SW480 (cell line): ENCODE data around the gene OR10H4.
"Not testable (repeated sequence)": the region's sequence is repeated elsewhere in the genome, so short reads cannot be mapped to it uniquely, and the experiment has no call there.

Experiments used
- DNase-seq: peaks from one replicate; pipeline ENCODE4 v3.0.0-alpha.2; 2016; ENCODE audit warnings: low spot score

Gene OR10H4

DNA sequence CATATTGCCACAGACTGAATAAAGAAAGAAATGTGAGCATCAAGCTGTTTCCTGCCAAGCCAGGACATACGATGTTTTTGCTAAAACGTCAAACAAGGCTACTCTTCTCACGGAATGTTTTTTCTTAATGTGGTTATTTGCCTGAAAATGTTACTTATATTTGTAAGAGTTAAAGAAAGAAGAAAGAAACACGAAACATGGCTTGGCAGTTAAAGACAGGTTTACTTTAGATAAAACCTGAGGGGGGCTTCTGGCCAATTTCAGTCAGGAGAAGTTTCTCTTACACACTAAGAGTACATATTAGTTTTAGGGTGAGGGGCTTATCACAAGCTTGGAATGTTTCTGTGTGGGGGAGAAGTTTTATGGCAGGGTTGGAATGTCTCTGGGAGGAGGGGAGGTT lies 4.4 kb upstream of the OR10H4 start:
- DNase-seq = no peak

DNA sequence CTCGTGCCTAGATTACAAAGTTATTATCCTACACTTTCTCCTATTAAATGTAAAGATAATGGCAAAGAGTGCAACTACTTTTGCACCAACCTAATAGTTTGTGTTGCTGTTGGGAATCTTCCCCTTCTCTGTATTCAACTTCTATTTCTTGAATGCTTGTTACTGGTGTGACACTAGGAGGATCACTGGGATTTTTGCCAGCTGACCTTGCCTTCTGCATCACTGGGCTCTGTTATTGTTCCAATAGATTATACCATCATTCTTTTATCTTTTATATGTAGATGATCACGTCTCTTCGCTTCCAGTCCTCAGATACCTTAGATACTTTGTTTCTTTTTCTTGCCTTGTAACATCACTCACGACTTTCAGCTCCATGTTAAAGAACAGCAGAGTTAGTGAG lies 3.5 kb upstream of the OR10H4 start:
- no peak for DNase-seq

DNA sequence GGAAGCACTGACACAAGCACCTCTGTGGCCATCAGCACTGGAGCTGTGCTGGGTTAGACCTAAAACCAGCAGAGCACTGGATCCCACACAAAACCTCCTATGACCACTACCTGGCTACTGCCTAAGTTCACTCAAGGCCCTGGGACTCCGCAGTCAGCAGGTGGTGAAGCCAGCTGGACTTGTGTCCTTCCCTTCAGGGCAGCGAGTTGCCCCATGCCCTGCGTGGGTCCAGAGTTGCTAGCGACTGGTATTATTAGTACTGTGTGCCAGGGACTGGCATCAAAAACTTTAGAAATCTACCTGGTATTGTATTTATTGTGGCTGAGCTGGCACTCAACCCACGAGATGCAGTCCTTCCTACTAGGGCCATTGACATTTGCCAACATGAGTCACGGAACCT lies 6.0 kb downstream of the OR10H4 start:
- no peak for DNase-seq

DNA sequence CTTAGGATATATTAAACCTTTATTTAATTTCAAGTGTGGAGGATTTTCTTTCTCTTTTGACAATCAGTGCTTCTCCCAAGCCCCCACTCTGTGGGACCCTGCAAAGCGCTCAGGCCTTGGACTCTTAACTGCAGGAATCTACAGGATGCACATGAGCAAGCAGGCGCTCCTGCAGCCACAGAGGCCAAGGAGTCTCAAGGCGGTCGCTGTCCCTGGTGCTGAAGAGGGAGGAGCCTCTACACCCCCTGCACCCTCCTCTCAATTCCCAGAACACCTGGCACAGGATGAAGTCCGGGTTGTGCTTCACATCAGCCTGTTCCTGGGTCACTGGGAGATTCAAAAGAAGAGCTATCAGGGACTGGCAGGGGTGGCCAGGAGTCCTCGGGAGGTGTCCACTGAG lies 13.5 kb downstream of the OR10H4 start:
- DNase-seq = no peak

DNA sequence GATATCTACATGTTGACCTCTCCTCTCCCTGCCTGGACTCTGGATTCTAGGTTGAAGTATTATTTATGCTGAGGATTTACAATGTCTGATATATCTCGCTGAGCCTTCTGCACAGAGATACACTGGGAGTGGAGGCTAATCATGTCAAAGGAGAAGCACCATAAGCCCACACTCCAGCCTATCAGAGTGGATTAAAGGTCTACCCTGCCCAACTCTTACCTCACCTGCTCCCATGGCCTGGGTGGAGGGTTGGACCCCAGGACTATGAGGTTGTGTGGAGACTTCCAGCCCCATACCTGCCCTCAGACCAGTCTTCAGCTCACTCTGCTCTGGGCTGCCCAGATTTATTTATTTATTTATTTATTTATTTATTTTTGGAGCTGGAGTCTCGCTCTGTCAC lies 15.4 kb downstream of the OR10H4 start:
- no peak for DNase-seq

DNA sequence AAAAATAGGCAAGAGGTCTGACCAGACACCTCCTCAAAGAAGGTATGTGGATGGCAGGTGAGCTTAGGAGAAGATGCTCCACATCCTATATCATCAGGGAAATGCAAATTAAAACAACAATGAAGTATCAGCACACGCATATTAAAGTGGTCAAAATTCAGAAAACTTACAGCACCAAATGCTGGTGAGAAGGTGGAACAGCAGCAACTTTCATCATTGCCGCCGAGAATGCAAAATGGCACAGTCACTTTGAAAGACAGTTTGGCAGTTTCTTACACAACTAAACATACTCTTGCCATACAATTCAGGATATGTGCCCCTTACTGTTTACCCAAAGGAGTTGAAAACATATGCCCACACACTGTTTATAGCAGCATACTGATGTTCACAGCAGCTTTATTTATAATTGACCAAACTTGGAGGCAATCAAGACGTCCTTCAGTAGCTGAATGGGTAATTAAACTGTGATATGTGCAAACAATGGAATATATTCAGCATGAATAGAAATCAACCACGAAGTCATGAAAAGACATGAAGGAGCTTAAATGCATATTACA lies 22.5 kb downstream of the OR10H4 start:
- DNase-seq = no peak

DNA sequence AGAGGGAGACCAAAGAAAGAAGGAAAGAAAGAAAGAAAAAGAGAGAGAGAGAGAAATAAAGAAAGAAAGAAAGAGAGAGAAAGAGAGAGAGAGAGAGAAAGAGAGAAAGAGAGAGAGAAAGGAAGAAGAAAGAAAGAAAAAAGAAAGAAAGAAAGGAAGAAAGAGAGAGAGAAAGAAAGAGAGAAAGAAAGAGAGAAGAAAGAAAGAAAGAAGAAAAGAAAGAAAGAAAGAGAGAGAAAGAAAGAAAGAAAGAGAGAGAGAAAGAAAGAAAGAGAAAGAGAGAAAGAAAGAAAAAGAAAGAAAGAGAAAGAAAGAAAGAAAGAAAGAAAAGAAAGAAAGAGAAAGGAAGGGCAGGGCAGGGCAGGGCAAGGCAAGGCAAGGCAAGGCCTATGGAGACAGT lies 23.2 kb downstream of the OR10H4 start:
- DNase-seq = not testable (repeated sequence)

DNA sequence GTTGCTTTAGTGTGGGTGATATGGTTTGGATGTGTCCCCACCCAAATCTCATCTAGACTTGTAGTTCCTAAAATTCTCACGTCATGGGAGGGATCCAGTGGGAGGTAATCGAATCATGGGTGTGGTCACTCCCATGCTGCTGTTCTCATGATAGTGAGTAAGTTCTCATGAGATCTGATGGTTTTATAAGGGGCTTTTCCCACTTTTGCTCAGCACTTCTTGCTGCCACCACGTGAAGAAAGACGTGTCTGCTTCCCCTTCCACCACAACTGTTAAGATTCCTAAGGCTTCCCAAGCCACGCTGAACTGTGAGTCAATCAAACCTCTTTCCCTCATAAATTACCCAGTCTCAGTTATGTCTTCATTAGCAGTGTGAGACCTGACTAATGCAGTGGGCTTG lies 26.0 kb downstream of the OR10H4 start:
- DNase-seq = no peak

DNA sequence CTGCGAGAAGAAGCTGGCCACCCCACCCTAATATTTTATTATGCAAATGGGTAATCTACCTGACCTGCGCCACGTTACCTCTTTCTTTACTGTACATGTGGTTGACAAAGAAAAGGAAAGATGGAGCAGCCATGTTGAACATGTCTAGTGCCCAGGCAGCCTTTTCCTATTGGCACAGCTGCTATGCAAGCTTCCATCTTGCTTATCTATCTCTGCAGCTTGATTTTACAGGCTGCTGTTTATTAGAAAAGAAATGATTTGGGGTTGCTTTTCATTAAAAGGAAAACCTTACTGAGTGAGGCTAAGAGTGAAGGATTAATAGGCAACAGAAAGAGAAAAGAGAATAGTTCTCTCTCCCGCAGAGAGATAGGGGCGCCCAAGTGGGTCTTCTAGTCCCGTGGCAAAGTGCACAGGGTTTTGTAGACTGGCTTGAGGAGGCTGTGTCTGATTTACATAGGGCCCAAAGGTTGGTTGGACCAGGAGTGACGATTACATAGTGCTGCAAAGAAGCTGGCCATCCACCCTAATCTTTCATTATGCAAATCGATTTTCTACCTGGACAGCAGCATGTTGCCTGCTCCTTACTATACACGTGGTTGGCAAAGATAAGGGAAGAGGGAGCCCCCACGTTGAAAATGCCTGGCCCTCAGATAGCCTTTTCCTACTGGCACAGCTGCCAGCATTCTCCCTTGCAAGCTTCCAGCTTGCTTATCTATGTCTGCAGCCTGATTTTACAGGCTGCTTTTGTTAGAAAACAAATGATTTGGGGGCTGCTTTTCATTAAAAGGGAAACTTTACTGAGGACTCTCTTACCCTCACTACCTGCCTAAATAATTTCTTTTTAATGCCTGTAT lies 28.3 kb downstream of the OR10H4 start:
- DNase-seq = no peak

DNA sequence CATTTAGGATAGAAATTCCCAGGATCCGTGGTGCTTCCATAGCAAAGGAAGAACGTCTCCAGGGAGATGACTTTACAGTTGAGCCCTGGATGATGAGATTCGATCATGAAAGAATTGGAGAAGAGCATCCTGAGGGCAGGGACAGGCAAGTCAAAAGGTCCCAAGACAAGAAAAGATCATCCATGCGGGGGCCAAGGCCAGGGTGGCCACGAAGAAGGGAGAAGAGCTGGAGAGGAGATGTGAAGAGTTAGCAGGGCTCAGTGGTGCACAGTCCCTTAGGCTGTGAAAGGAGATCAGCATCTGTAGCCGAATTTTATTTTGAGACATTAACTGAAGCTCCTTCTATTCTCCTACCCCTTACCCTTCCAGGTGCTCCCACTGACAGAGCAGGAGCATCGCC lies 28.9 kb downstream of the OR10H4 start:
- no peak for DNase-seq

DNA sequence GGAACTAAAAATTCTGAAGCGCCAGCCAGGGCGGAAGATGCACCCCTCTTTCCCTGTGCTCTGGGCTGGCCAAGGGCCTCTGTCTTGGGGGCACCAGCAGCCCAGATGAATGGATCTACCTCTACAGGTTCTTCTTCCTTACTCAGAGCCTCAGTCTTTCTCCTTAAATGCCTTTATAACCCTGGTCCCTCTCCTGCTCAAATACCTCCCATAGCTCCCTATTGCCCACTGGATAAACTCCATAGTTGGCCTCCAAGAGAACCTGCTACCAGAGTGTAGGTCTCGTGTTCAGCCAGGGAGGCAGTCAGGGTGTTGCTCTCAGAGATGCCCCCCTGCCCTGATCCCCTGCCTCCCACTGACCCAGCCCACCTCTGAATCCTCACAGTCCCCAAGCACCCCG lies 30.5 kb downstream of the OR10H4 start:
- DNase-seq = no peak

DNA sequence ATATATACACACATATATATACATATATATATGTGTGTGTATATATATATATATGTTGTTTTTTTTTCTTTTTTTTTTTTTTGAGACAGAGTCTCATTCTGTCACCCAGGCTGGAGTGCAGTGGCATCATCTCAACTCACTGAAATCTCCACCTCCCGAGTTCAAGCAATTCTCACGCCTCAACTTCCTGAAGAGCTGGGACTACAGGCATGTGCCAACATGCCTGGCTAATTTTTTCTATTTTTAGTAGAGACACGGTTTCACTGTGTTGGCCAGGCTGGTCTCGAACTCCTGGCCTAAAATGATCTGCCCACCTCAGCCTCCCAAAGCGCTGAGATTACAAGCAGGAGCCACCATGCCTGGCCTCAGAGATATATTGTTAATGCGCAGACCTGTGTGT lies 37.0 kb downstream of the OR10H4 start:
- not testable (repeated sequence) for DNase-seq

DNA sequence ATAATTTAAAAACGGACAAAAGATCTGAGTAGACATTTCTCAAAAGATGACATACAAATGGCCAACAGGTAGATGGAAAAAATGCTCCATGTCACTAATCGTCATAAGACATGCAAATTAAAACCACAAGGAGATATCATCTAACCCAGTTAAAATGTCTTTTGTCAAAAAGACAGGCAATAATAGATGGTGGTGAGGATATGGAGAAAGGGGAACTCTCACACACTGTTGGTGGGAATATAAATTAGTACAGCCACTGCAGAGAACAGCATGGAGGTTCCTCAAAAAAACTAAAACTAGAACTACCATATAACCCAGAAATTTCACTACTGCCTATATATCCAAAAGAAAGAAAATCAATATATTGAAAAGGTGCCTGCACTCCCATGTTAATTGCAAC lies 37.9 kb downstream of the OR10H4 start:
- DNase-seq = no peak

DNA sequence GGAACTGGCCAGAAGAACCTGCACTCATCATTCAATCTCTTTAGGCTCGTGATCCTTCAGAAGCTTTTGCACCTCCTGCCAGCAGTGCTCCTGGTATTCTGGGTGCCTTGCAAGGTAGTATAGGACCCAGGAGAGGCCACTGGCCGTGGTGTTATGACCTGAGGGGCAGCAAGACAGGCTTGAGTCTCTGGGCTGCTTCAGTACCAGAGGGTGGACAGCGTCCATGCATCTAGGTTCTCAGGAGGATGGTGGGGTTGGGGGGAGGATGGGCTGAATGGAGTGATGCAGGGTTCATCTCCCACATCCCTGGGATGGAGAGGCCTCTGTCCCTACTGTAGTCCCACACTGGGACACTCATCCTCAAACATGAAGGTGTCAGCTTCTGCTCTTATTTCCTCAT lies 41.1 kb downstream of the OR10H4 start:
- no peak for DNase-seq

DNA sequence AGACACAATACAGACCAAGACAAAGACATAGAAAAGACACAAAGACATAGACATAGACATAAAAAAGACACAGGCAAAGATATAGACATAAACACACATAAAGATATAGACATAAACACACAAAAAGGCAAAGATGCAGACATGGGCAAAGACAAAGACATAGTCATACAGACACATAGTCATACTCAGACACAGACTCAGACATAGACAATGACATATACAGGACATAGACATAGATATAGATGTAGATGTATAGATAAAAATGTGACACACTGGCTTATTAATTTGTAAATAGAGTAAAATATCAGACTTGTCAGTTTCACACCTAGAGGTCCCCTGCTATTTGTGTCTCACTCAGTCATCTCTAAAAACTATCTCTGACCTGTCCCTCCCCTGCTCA lies 42.8 kb downstream of the OR10H4 start:
- DNase-seq = no peak

DNA sequence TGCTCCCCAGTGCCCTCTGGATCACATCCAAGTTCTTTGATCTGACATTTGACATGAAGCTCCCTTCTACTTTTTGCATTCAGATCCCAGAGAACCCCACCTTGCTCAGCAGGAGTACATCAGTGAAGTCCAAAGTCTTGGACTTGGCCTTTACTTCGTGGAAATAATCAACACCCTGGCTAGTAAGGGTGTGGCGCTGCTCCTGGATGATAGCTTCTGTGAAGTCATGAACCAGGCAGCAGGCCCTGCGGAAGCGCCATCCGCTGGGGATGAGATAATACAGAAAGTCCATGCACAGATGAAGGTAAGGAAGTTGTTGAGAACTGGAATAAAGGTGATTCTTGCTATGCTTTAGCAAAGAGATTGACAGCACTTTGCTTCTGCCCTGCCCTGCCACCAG lies 43.2 kb downstream of the OR10H4 start:
- DNase-seq = no peak

DNA sequence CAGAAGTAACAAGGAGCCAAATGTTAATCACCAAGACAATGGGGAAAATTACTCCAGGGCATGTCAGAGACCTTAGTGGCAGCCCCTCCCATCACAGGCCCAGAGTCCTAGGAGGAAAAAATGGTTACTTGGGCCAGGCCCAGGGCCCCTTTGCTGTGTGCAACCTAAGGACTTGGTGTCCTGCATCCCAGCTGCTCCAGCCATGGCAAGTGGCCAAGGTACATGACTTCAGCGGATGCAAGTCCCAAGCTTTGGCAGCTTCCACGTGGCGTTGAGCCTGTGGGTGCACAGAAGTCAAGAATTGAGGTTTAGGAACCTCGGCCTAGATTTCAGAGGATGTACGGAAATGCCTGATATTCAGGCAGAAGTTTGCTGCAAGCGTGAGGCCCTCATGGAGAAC lies 46.7 kb downstream of the OR10H4 start:
- DNase-seq = no peak

DNA sequence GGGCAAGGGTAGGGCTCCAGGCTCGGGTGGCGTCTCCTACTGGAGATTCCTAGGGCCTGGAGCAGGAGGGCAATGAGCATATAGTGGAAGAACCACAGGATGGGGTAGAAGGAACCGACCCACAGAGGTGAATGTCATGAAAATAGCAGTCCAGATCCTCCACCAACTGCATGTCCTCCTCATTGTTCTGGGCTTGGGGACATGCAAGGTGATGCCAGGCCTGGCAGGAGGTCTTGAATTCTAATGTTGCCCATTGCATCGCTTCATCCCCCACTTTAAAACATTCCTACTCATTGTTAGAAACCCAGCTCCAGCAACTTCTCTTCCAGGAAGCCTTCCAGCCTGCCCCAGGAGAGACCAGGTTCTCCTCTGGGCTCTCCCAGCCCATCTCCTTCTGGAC lies 49.4 kb downstream of the OR10H4 start:
- no peak for DNase-seq
